Endothelial cell of umbilical vein (primary cell): ENCODE data around the gene THSD4.

Experiments
- EZH2 ChIP-seq: IDR thresholded peaks from 2 replicates; pipeline ENCODE4 v1.6.1; 2012; ENCODE audit warnings: borderline replicate concordance, low read depth, mild to moderate bottlenecking, moderate library complexity, low read length, inconsistent platforms; ENCODE audit not compliant: severe bottlenecking
- JUN ChIP-seq: IDR thresholded peaks from 2 replicates; pipeline ENCODE4 v1.6.1; 2011; ENCODE audit warnings: borderline replicate concordance, low read depth; ENCODE audit not compliant: insufficient read length, insufficient read depth
- POLR2AphosphoS5 ChIP-seq: IDR thresholded peaks from 2 replicates; pipeline ENCODE4 v1.6.1; 2012; ENCODE audit warnings: low read depth, mild to moderate bottlenecking, control low read depth, low read length, moderate library complexity; ENCODE audit not compliant: insufficient read depth
- TF ChIP-seq, protein P1 (sequence below), 2 donors: IDR thresholded peaks; 1 replicate in 1 of 2; 2 replicates in 1 of 2; pipeline ENCODE4 v1.5.1; 2011; ENCODE audit warnings: low read length in 2 of 2, mild to moderate bottlenecking in 2 of 2, moderate library complexity in 2 of 2, control low read depth in 1 of 2, inconsistent platforms in 1 of 2, low read depth in 1 of 2; ENCODE audit not compliant: insufficient read depth in 1 of 2; ENCODE audit errors: extremely low read depth in 1 of 2
- TF ChIP-seq, protein P2 (sequence below): IDR thresholded peaks from 2 replicates; pipeline ENCODE4 v1.6.1; 2011; ENCODE audit not compliant: insufficient read depth, insufficient read length

DNA sequence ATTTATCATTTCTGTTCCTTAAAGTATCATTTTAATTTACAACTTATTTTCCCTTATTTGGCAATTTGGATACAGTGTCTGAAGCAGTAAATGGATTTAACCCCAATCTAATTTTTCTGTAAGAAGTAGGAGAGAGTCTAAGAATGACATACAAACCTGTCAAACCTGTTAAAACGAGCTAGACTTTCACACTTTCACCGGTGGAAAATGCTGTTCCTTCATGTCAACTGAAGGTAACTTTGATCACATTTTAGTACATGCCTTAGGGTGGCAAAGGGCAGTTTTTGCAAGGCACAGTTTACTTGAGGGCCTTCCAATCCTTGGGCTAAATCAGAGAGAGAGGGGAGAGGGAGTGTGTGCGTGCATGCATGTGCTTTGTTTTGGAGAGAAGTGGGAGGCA lies 221.4 kb downstream of the THSD4 start:
- TF ChIP-seq, protein P1, sequence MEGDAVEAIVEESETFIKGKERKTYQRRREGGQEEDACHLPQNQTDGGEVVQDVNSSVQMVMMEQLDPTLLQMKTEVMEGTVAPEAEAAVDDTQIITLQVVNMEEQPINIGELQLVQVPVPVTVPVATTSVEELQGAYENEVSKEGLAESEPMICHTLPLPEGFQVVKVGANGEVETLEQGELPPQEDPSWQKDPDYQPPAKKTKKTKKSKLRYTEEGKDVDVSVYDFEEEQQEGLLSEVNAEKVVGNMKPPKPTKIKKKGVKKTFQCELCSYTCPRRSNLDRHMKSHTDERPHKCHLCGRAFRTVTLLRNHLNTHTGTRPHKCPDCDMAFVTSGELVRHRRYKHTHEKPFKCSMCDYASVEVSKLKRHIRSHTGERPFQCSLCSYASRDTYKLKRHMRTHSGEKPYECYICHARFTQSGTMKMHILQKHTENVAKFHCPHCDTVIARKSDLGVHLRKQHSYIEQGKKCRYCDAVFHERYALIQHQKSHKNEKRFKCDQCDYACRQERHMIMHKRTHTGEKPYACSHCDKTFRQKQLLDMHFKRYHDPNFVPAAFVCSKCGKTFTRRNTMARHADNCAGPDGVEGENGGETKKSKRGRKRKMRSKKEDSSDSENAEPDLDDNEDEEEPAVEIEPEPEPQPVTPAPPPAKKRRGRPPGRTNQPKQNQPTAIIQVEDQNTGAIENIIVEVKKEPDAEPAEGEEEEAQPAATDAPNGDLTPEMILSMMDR (IDR thresholded peaks at IDR 0.05; ENCODE audit: extremely low read depth in 1 of 2, insufficient read depth in 1 of 2, low read depth in 1 of 2, low read length in 2 of 2), result no peak
- TF ChIP-seq, protein P2, sequence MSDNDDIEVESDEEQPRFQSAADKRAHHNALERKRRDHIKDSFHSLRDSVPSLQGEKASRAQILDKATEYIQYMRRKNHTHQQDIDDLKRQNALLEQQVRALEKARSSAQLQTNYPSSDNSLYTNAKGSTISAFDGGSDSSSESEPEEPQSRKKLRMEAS, result no peak
- no peak for TF ChIP-seq POLR2AphosphoS5
- no peak for TF ChIP-seq EZH2
- no peak for TF ChIP-seq JUN
